Hematopoietic multipotent progenitor cell treated with erythropoietin and hydrocortisone succinate and interleukin-3 and kit ligand, for 4 days (in vitro differentiated cells): Measurements from ENCODE around the gene PGA4.
"Not testable (repeated sequence)": the region's sequence is repeated elsewhere in the genome, so short reads cannot be mapped to it uniquely, and the experiment has no call there.

ENCODE experiments used
- DNase-seq: peaks from one replicate; pipeline ENCODE4 v3.0.0-alpha.2; 2015

PGA4 gene

DNA sequence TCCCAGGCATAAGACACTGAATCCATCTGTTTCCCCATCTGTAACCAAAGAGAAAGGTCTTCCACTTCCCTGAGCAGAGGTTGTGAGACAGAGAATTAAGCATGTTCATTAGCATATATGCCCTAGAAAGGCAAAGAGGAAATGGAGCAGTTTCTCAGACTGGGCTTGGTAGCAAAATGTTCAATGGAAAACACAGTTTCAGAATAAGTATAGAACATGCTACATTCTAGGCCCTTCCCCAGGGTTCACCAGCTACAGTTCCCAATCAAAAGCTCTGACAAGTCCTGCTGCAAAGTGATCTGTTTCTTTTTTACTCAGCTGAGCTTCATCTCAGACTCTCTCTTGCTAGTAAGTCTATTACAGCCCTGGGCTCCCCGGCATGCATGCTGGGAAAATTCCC lies 30.2 kb downstream of the PGA4 start:
- not testable (repeated sequence) for DNase-seq

DNA sequence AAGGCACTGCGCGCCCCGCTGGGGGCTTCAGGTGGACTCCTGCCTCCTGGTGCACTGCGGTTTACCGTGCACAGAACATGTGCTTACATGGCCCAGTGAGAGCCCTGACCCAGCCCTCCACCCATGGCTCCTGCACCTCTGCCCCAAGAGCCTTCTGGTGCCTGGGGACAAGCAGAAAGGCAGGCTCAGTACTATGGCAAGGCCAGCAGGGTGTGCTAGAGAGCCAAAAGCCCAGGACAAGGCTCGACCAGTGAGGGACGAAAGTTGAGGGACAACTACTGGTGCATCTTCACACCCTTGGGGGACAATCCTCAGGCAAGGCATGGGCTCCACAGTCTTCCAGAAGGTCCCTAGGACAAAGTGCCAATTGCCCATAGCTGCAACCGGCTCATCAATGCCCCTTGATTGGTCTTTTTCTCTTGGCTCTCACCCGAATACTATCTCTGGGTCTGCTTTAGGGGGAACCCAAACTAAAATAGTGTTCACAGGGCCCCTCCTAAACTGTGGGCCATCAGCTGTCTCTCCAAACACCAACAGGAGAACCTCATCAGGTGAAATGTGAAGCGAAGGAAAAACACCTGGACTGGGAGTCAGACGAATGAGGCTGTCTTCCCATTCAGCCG lies 32.4 kb downstream of the PGA4 start:
- DNase-seq: peak; percentile 86

DNA sequence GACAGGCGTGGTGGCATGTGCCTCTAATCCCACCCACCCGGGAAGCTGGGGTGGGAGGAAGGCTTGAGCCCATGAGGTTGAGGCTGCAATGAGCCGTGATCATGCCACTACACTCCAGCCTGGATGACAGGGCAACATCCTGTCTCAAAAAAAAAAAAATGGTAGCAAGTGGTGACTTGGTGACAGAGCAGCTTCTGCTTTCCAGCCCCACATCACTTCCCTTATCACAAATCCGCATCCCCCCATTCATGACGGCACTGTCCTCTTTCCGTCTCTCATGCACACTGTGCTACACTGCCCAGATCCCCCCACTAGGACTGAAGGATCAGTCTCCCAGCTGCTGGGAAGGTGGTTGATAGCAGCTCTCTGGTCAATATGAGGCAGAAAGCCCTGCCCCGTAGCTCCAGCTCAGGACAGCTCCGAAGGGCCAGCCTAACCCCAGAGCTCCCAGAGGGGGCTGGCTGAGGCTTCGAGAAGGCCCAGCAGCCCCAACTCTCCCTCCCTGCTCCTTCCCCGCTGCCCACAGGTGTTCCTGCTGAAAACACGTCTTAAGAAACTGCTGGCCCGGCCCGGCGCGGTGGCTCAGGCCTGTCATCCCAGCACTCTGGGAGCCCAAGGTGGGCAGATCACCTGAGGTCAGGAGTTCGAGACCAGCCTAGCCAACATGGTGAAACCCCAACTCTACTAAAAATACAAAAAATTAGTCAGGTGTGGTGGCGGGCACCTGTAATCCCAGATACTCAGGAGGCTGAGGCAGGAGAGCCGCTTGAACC lies 34.7 kb downstream of the PGA4 start:
- DNase-seq: peak; percentile 76

DNA sequence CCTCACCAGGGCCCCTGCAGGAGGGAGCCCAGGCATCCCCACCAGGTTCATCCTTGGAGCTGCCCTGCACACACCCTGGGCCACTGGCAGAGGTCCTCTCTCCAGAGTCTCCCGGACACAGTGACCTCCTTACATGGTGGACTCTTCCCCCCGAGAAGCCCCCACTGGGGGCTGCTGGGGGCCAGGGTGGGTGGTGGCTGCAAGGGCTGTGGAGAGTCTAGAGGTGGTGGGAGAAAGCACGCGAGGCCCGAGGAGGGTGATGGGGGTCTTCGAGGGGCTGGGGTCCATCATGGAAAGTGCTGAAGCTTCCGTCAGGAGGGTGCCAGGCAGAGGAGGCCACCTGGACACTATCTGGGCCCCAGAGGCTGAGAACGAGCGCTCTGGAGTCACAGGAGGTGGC lies 36.4 kb downstream of the PGA4 start:
- DNase-seq: no peak

DNA sequence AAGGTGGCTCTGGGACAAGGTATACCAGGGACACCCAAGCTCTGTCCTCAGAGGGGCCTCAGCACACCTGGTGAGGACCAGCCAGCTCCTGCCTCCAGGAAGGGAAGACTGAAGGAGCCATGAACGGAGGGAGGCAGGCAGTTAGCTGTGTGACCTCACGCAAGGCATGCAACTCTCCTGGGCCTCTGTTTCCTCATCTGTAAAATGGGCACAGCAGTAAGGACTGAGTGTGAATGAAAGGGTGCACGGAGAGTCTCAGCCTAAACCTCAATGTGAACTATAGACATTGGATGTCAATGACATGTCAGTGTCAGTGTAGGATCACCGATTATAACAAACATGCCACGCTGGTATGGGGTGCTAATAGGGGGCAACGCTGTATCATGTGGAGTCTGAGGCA lies 37.2 kb downstream of the PGA4 start:
- DNase-seq: no peak

DNA sequence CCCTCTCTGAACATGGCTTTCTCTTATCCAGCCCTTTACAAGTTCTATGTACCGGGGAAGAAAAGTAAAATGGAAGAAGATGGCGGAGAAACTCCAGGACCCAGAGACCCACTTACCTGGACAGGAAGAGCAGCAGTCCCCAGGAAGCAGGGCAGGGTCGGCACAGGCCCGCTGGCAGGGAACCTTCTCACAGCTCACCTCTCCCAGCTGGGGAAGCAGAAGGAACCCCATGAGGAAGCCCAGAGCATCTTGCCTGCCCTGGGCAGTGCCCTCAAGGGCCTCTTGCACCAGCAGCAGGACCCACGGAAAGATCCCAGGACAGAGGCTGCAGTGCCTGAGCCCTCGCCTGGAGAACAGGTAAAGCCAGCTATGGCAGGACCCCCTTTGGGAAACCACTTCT lies 42.2 kb downstream of the PGA4 start:
- DNase-seq: no peak

DNA sequence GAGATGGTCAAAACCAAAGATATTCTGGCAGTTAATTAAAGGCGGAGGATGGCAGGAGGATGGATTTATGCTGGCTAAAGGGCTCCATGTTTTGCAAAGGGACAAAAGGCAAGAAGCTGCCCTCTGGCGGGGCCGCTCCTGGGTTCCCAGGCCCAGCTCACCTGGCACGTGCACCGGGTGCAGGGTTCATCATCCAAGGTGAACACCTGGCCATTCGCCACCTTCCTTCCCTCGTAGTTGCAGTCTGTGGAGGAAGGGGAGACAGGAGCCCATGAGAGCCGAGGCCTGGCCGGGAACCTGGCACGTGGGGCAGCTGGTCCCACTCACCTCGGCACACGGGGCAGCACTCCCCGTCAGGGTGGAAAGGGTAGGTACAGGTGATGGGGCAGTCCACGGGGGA lies 42.6 kb downstream of the PGA4 start:
- no peak for DNase-seq

DNA sequence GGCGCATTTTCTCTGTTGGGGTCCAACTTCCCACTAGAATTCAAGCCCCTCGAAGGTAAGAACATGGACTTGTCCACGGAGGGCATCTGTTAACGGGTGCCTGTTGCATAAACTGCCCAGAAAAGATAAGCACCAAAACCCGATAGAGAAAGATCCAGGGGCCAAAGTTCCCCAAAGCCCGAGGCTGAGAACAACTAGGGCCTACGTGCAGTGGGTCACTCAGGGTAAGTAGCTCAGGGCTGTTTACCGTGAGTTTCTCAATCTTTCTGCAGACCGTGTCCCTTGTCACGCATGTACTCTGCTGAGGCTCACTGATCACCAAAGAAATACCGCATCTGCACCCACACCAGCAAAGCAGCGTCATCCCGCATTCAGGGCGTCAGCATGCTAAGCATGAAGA lies 43.2 kb downstream of the PGA4 start:
- DNase-seq: no peak

GRCh38 chr11:61266602-61267001 lies 44.5 kb downstream of the PGA4 start:
- no peak for DNase-seq

DNA sequence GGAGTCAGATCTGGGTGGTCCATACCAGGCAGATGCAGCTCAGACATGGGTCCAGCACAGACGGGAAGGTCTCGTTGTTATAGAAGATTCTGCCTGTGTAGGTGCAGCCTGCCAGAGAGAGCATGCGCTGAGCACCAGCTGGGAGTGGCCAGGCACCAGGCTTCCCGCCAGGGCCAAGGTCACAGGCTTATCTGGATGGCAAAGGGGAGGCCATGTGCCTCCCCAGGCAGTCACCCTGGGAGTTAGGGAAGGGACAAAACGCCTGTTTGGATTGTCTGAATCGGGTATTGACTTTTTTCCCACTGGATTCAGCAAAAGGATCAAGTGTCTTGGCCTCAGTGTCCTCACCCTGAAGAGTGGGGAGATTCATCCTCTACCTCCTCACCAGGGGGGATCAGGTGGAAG lies 45.3 kb downstream of the PGA4 start:
- peak; percentile 25 for DNase-seq

DNA sequence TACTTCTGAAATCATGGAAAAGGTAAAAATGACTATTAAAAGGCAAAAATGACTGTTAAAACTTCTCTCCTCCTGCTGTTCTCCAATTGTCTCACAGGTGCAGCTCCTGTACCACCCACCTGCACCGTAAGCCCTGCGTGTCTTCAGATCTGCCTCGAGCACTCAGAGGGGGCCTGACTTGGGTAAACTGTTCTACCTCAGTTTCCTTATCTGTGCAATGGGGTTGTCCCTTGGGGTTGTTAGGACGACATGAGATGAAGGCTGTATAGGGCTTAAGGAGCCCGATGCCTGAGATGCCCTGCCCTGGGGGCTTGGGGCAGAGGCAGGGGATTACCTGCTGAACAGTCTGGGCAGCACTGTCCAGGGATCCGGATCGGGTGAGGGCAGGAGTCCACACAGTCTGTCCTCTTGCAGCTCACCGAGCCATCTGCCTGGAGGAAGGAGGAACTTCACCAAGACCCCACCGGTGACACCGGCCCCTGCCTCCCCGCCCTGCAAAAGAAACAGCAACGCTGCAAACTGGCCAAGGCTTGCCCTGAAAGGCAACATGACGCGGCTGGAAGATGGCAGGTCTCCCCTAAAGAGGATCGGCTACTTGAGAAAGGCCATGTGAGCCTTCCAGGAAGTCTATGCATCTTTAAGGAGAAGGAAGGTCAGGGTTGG lies 46.6 kb downstream of the PGA4 start:
- DNase-seq: no peak

DNA sequence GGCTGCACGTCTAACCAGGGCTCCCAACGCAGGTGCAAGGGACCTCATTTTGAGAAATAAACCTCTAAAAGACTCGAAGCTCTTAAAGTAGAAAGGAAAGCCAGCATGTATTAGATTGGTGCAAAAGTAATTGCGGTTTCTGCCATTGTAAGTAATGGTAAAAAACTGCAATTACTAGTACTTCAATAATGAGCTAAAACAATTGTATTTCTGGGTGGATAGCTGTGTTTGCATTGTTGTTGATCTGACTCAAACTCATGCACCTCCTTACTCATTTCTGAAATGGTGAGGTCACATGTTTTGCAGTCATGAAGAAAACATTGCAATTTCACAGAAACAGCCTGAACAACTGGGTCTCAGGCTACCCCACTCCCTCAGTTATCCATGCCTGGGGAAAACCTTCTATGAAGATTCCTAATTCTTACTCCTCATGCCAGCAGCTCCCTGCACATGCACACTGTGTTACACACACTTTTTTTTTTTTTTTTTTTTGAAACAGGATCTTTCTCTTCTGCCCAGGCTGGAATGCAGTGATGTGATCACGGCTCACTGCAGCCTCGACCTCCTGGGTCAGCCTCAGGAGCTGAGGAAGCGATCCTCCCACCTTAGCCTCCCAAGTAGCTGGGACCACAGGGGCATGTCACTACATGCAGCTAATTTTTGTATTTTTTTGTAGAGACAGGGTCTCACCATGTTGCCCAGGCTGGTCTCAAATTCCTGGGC lies 48.4 kb downstream of the PGA4 start:
- no peak for DNase-seq

DNA sequence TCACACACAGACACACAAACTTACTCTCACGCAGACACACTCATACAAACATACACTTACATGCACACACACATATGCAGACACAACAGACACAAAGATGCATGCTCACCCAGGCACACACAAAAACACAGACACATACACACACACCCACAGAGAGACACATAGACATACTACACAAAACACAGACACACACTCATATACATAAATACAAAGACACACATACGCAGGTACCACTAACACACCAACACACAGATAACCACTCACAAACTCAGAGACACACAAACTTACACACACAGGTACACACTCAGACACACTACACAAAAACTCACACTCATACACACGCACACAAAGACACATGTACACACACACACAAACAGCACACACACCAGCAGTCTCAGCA lies 50.6 kb downstream of the PGA4 start:
- no peak for DNase-seq

DNA sequence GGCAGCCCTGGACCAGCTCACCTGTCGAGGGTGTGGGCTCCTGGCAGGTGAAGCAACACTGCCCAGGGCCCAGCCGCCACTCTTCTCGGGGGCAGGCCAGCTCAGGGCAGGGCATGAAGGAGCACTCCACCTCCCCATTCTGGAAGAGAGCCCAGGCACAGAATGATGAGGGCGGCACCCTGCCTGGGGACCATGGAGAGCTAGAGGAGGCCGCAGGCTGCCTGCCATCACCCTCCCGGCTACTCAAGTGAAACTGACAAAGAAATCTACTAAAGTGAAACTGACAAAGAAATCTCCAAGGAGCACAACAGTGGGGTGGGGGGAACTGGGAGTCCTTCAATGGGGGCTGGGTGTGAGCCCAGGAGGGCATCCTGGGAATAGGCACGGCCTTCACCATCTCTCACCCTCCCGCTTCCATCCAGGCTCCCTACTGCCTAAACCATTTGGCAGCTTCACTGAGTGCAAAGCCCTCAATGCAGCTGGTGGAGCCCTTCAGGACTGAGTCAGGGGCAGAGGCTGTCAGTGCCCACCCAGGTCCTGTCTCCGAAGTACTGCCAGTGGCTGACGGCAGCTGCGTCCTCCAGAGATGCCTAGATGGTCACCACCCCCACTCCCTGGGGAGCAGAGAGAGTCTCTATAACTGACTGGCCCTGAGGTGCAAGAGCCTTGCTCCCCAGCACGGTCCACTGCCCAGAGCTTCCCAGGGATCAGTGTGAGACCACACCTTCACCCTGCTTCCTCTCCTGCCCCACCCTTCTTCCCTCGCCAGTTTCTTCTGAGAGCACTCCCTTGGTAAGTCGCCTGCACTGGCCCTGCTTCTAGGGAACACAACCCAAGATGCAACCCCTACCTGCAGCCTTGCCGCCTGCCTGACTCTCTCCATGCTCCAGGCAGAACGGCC lies 51.3 kb downstream of the PGA4 start:
- no peak for DNase-seq

DNA sequence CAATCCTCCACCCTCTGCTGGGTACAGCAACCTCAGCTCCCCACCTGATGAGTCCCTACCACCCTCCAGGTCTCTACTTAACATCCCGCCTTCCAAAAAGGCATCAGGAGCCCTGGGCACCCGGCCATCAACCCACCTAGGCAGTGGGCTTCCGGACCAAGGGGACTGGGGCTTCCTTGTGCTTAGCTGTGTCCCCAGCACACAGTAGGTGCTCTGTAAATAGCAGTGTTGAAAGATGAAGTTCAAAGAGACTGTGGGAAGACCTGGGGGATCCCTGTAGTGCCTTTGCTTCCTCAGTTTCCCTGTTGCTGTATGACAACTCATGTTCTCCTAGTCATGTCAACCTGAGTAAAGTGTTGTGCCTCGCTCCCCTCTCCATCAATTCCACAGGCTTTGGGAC lies 51.9 kb downstream of the PGA4 start:
- no peak for DNase-seq

DNA sequence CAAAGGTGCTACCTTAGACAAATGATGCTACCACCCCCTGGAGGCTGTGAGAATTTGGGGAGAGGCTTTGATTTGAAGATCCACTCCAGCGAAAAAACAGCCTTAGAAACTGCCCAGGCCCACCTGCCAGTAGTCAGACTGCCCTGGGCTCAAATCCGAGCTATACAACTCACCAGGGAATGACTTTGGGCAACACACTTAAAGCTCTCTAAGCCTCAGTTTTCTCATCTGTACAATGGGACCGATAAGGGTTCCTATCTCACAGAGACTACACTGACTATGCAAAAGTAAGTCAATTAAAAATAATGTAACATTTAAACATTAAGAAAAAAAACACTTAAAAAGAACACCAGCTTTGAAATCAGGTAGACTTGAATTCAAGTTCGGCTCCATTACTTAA lies 53.0 kb downstream of the PGA4 start:
- no peak for DNase-seq

GRCh38 chr11:61277186-61278000 lies 55.2 kb downstream of the PGA4 start:
- no peak for DNase-seq

DNA sequence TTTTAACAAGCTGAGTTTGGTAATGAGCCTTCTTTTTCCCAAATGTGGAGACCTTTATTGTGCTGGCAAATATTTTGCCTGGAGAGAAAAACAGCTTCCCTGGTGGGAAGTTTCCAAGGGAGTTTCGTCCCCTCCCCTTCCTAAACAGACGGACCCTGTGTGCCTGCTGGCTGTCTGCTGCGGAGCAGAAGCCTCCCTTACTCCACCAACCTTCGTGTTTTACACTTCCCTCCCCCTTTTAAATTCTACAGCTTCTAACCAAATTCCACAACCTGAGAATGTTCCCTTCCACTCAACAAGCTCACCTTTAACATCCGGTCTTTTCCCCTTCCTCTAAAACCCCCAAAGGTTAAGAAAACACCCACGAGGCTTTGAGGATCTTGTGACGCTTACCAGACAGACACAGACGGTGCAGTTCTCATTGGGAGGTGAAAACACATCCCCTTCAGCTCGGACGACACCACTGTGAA lies 55.9 kb downstream of the PGA4 start:
- no peak for DNase-seq

DNA sequence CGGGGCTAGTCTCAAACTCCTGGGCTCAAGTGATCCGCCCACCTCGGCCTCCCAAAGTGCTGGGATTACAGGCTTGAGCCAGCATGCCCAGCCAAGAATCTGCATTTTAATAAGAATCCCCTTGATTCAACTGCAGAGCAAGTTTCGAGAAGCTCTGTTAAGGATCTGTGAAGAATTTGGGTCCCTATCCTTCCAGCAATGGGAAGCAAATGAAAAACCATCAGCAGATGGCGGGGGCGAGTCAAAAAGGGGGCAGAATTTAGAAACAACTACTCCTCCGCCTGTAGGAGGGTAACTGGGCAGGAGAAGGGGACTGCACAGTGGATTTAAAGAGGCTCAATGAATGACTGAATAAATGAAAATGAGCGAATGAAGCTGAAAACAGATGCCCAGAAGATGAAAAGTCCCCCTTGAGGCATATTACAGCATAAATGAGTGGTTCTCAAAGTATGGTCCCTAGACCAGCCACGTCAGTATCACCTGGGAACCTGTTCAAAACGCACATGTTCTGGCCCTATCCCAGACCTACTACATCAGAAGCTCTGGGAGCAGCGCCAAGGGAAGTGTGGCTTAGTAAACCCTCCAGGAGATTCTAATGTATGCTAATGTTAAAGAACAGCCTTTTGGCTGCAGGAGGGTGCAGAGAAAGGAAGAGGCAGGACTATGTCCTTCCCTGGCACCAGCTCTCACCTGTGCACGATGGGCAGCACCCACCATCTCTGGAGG lies 58.0 kb downstream of the PGA4 start:
- DNase-seq: peak; percentile 28

DNA sequence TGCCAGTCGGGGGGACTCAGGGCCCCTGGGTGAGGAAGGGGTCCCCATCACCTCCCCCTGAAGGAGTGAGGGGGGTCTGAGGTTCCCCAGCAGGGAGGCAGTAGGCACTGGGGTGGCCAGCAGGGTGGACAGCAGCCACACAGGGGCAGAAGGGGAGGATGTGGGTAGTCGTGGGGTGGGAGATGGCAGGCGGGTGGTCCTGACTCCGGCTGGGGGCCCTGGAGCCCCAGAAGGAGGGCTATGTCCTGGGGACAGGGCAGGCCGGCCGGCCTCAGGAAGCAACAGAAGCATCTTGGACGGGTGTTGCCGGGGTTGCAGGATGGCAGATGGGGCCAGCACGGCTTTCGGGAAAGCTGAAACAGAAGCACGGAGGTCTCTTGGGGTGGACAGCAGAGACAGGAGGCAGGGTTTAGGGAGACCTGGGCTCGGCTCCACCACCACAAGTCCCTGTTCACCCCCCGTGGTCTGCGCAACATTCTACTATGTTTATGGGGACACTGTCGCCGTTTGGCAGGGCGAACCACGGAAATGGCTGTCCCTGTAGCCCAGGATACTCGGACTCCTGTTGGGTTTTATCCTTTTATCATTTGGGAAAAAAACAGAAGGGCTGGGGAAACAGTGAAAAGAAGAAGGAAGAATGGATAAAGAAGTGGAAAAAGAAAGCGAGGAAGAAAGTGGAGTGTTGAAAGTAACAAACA lies 58.9 kb downstream of the PGA4 start:
- DNase-seq: no peak
